ENCODE measurements around the gene ARMC2. TPM values are rescaled to one million over a fixed set of nuclear protein-coding genes. Genes with fewer than 3 reads are reported as not detected.
"Not testable (repeated sequence)": the region's sequence is repeated elsewhere in the genome, so short reads cannot be mapped to it uniquely, and the experiment has no call there.

Gene ARMC2
- total RNA-seq, 1 experiment from 2014 or later: 3.2 TPM

GRCh38 chr6:108968325-108969316 lies 120.4 kb downstream of the ARMC2 start:
- intact Hi-C loops (cut with micrococcal nuclease): no loop called here
- Mint-ChIP-seq H3K36me3 (ENCODE audit: insufficient read depth, unreplicated experiment) (no peaks in the 10 kb centered on the region), H3K27me3 (ENCODE audit: insufficient read depth, unreplicated experiment) (no peaks in the 10 kb centered on the region), H3K4me1 (ENCODE audit: insufficient read depth, unreplicated experiment) (peaks cover 22% of the 10 kb centered on the region), H3K9me3 (ENCODE audit: unreplicated experiment) (no peaks in the 10 kb centered on the region), H3K4me3 (ENCODE audit: unreplicated experiment) (no peak overlapping the region), H3K27ac (ENCODE audit: low read depth, unreplicated experiment) (no peak overlapping the region)
- no peak for TF ChIP-seq CTCF (IDR thresholded peaks at IDR 0.05; ENCODE audit: unreplicated experiment)
- BruUV-seq (replicated peaks): no TSS peak
- CTCF ChIA-PET: interaction anchor here (0.6 kb wide), 3 partner anchors 34 to 858 kb away, joined by 3 to 4 read pairs (median 4); no protein-coding TSS in a partner anchor
- POLR2A ChIA-PET: interaction anchor here (0.8 to 1.7 kb wide), 2 partner anchors 28 to 376 kb away, joined by 3 read pairs; no protein-coding TSS in a partner anchor
- no peak for DNase-seq (ENCODE audit: unreplicated experiment)

DNA sequence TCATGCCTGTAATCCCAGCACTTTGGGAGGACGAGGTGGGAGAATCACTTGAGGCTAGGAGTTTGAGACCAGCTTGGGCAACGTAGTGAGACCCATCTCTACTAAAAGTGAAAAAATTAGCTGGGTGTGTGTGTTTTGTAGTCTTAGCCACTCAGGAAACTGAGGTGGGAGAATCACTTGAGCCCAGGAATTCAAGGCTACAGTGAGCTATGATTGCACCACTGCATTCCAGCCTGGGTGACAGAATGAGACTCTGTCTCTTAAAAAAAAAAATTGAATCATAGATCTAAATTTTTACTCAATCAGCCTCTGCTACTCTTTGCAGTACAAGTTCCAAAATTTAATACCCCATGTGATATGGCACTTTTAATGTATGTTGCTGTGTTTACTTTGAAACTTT lies 121.6 kb downstream of the ARMC2 start:
- DNase-seq (ENCODE audit: unreplicated experiment): no peak
- Mint-ChIP-seq H3K4me1 (ENCODE audit: insufficient read depth, unreplicated experiment) (peaks cover 22% of the 10 kb centered on the region), H3K4me3 (ENCODE audit: unreplicated experiment) (no peak overlapping the region), H3K27ac (ENCODE audit: low read depth, unreplicated experiment) (no peak overlapping the region), H3K27me3 (ENCODE audit: insufficient read depth, unreplicated experiment) (no peaks in the 10 kb centered on the region), H3K36me3 (ENCODE audit: insufficient read depth, unreplicated experiment) (no peaks in the 10 kb centered on the region), H3K9me3 (ENCODE audit: unreplicated experiment) (no peaks in the 10 kb centered on the region)
- TF ChIP-seq CTCF (IDR thresholded peaks at IDR 0.05; ENCODE audit: unreplicated experiment): no peak
- no TSS peak for BruUV-seq (replicated peaks)
- intact Hi-C loops (cut with micrococcal nuclease): no loop called here
- CTCF ChIA-PET: interaction anchor here (0.6 to 1.1 kb wide), 2 partner anchors 23 to 80 kb away, joined by 3 to 4 read pairs; no protein-coding TSS in a partner anchor
- POLR2A ChIA-PET: interaction anchor here (0.7 to 1.7 kb wide), 2 partner anchors 29 to 72 kb away, joined by 3 read pairs; no protein-coding TSS in a partner anchor

- no peak for TF ChIP-seq CTCF (IDR thresholded peaks at IDR 0.05; ENCODE audit: unreplicated experiment)
- no TSS peak for BruUV-seq (replicated peaks)
- H3K36me3 Mint-ChIP-seq (ENCODE audit: insufficient read depth, unreplicated experiment): peaks cover under 1% of the 10 kb centered on the region
- H3K9me3 Mint-ChIP-seq (ENCODE audit: unreplicated experiment): no peaks in the 10 kb centered on the region
- H3K27ac Mint-ChIP-seq (ENCODE audit: low read depth, unreplicated experiment): no peak overlapping the region
- intact Hi-C loops (cut with micrococcal nuclease): no loop called here
- no peak for DNase-seq (ENCODE audit: unreplicated experiment)
- ChIA-PET POLR2A (no interaction called here), CTCF (interaction anchor here (0.9 kb wide), 1 partner anchor 27 kb away, joined by 3 read pairs; no protein-coding TSS in a partner anchor)
- no peak overlapping the region for H3K4me3 Mint-ChIP-seq (ENCODE audit: unreplicated experiment)
- H3K4me1 Mint-ChIP-seq (ENCODE audit: insufficient read depth, unreplicated experiment): peaks cover 7% of the 10 kb centered on the region
- H3K27me3 Mint-ChIP-seq (ENCODE audit: insufficient read depth, unreplicated experiment): no peaks in the 10 kb centered on the region
Observed at GRCh38 chr6:108974201-108974600, 126.0 kb downstream of the ARMC2 start.

DNA sequence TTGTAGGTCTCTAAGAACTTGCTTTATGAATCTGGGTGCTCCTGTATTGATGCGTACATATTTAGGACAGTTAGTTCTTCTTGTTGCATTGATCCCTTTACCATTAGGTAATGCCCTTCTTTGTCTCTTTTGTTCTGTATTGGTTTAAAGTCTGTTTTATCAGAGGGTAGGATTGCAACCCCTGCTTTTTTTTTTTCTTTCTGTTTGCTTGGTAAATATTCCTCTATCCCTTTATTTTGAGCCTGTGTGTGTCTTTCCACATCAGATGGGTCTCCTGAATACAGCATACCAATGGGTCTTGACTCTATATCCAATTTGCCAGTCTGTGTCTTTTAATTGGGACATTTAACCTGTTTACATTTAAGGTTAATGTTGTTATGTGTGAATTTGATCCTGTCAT lies 130.4 kb downstream of the ARMC2 start:
- POLR2A ChIA-PET: interaction anchor here (0.7 kb wide), 1 partner anchor 10 kb away, joined by 3 read pairs; no protein-coding TSS in a partner anchor
- DNase-seq (ENCODE audit: unreplicated experiment); intact Hi-C loops (cut with micrococcal nuclease); H3K4me3 Mint-ChIP-seq (ENCODE audit: unreplicated experiment); H3K27me3 Mint-ChIP-seq (ENCODE audit: insufficient read depth, unreplicated experiment); H3K27ac Mint-ChIP-seq (ENCODE audit: low read depth, unreplicated experiment); CTCF ChIA-PET; H3K4me1 Mint-ChIP-seq (ENCODE audit: insufficient read depth, unreplicated experiment); BruUV-seq (replicated peaks): not testable (repeated sequence)
- H3K9me3 Mint-ChIP-seq (ENCODE audit: unreplicated experiment): peaks cover 16% of the 10 kb centered on the region
- H3K36me3 Mint-ChIP-seq (ENCODE audit: insufficient read depth, unreplicated experiment): peaks cover 15% of the 10 kb centered on the region

Measured in MCF 10A (cell line).